Naive thymus-derived CD4-positive, alpha-beta T cell (primary cell): ENCODE measurements around the gene CYP26B1. TPM values are rescaled to one million over a fixed set of nuclear protein-coding genes. Genes with fewer than 3 reads are reported as not detected.

Experiments used
- ATAC-seq: fragments of 150-1000 bp; cut with Tn5 transposase; 2 replicates; pipeline ENCODE4 v1.10.0; 2021; ENCODE audit warnings: mild to moderate bottlenecking, moderate library complexity
- CTCF ChIA-PET: fragments of 350-600 bp; sonication (Branson Sonifier 250); formaldehyde crosslinking; loops from one replicate; lab custom pipeline; 2021; ENCODE audit warnings: antibody characterized with exemption; lab: Charles Lee
- POLR2A ChIA-PET: fragments of 350-600 bp; sonication (Branson Sonifier 250); formaldehyde crosslinking; loops from one replicate; lab custom pipeline; 2021; ENCODE audit warnings: antibody characterized with exemption, inconsistent platforms; lab: Charles Lee
- DNase-seq, 9 donors: peaks; one replicate each; pipeline versions ENCODE4 v3.0.0 to v3.0.0-alpha.2; 2020 to 2022; ENCODE audit warnings: mixed read lengths in 1 of 9
- H3K27ac ChIP-seq: one replicate; pipeline ENCODE4 v1.7.0; 2013; ENCODE audit warnings: mild to moderate bottlenecking, low read depth, low read length, moderate library complexity
- H3K27me3 ChIP-seq, 2 donors: one replicate each; pipeline ENCODE4 v1.7.0; 2013; ENCODE audit warnings: low read length in 2 of 2, mild to moderate bottlenecking in 2 of 2, moderate library complexity in 2 of 2; ENCODE audit not compliant: control insufficient read depth in 2 of 2, insufficient read depth in 2 of 2
- H3K36me3 ChIP-seq, 3 experiments: 1 replicate in 2 of 3; 2 replicates in 1 of 3; pipeline ENCODE4 v1.7.0; 2013; ENCODE audit warnings: low read length in 3 of 3, mild to moderate bottlenecking in 3 of 3, moderate library complexity in 1 of 3; ENCODE audit not compliant: insufficient read depth in 3 of 3, control insufficient read depth in 2 of 3
- H3K4me1 ChIP-seq, 2 donors: one replicate each; pipeline ENCODE4 v1.7.0; 2013; ENCODE audit warnings: low read length in 2 of 2, mild to moderate bottlenecking in 2 of 2, moderate library complexity in 1 of 2; ENCODE audit not compliant: control insufficient read depth in 2 of 2, insufficient read depth in 2 of 2
- H3K4me3 ChIP-seq: 2 replicates; pipeline ENCODE4 v1.7.0; 2013; ENCODE audit warnings: mild to moderate bottlenecking, low read length
- H3K9me3 ChIP-seq, 3 experiments: 1 replicate in 2 of 3; 2 replicates in 1 of 3; pipeline ENCODE4 v1.7.0; 2013; ENCODE audit warnings: low read length in 3 of 3; ENCODE audit not compliant: control insufficient read depth in 2 of 3
- H3K27ac Mint-ChIP-seq, 9 donors: one replicate each; pipeline ENCODE4 v1.8.0; 2020 to 2022; ENCODE audit warnings: mixed read lengths in 9 of 9, mild to moderate bottlenecking in 8 of 9, moderate library complexity in 5 of 9, inconsistent platforms in 2 of 9
- H3K27me3 Mint-ChIP-seq, 5 donors: one replicate each; pipeline ENCODE4 v1.8.0; 2021 to 2022; ENCODE audit warnings: mixed read lengths in 5 of 5, mild to moderate bottlenecking in 1 of 5
- H3K36me3 Mint-ChIP-seq, 5 donors: one replicate each; pipeline ENCODE4 v1.8.0; 2020 to 2022; ENCODE audit warnings: mixed read lengths in 5 of 5, mild to moderate bottlenecking in 3 of 5, inconsistent platforms in 1 of 5
- H3K4me1 Mint-ChIP-seq, 7 donors: one replicate each; pipeline ENCODE4 v1.8.0; 2020 to 2022; ENCODE audit warnings: mixed read lengths in 7 of 7, mild to moderate bottlenecking in 3 of 7, inconsistent platforms in 1 of 7
- H3K4me3 Mint-ChIP-seq, 10 donors: one replicate each; pipeline ENCODE4 v1.8.0; 2020 to 2022; ENCODE audit warnings: mild to moderate bottlenecking in 10 of 10, mixed read lengths in 10 of 10, moderate library complexity in 6 of 10, inconsistent platforms in 2 of 10
- H3K9me3 Mint-ChIP-seq, 11 donors: one replicate each; pipeline ENCODE4 v1.8.0; 2020 to 2022; ENCODE audit warnings: mixed read lengths in 11 of 11, mild to moderate bottlenecking in 4 of 11, inconsistent platforms in 1 of 11, moderate library complexity in 1 of 11
- intact Hi-C, 2 donors: fragments of 100-400 bp; cut with micrococcal nuclease; formaldehyde crosslinking; loops; one replicate each; pipeline ENCODE4 v1.15.1; 2023
- polyA plus RNA-seq, 2 donors: library from polyadenylated mRNA; unstranded; fragments of 300-500 nt; fragmentation: Illumina TruSeq; gene quantifications; one replicate each; pipeline ENCODE4 v1.2.3, GENCODE V29; 2021
- total RNA-seq, 6 experiments: library from RNA in 5 of 6; stranded (reverse) in 5 of 6; gene quantifications; 1 replicate in 5 of 6; 2 replicates in 1 of 6; pipeline ENCODE4 v1.2.3 and lab custom pipeline; 2021 to 2026

CYP26B1 gene
- total and polyA plus RNA-seq, 7 experiments from 2014 or later = not detected

DNA sequence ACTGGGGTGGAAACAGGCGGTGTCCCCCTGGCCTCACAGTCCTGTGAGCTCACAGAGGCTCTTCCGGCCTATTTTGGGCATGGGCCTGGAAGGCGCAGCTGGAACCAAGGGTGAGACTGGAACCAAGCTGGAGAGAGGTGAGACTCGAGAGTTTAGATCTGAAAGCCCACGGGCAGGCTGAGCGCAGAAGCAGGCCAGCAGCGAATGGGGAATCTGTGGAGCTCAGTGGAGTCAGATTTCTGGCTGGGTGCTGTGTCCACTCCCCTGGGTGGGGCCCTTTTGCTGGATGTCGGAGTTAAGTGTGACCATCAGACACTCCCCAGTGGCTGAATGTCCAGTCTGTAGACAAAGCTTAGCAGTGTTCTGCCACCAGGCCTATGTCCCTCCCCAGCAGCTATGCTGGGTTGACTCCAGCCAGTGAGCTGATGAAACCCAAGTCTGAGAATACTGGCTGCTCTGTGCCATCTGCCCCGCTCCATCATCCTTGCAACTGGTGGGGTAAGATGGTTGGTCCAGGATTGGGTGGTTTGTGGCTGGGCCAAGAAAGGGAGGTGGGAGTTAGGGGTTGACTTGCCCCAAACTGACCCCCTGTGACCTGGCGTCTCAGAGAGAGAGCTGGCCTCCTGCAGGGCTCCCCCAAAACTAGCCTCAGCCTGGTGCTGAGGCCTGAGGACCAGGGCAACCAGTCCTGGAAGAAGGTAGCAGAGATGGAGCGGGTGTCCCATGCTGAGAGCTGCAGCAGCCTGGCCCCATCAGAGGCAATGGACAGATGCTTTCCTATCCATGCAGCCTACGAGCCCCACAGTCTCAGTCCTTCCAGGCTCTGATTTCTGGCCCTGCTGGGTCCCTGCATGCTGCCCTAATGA is 34.4 kb downstream of the CYP26B1 start:
- H3K27me3 Mint-ChIP-seq = peaks cover 3 to 45% (median 17%) of the 10 kb centered on the region in 5 donors
- no peaks in the 10 kb centered on the region for H3K4me1 Mint-ChIP-seq
- ATAC-seq (no peak), DNase-seq (no peak)
- ChIA-PET POLR2A (no interaction called here), CTCF (interaction anchor here (0.6 kb wide), 1 partner anchor 192 kb away, joined by 3 read pairs; no protein-coding TSS in a partner anchor)
- Histone ChIP-seq H3K4me3 (no peak overlapping the region), H3K36me3 (no peaks in the 10 kb centered on the region), H3K4me1 (no peaks in the 10 kb centered on the region), H3K27ac (no peak overlapping the region), H3K9me3 (no peaks in the 10 kb centered on the region), H3K27me3 (no peaks in the 10 kb centered on the region)
- H3K9me3 Mint-ChIP-seq = peaks cover 0 to 6% (median 0%) of the 10 kb centered on the region in 11 donors
- H3K36me3 Mint-ChIP-seq = no peaks in the 10 kb centered on the region
- no peak overlapping the region for H3K4me3 Mint-ChIP-seq
- intact Hi-C loops = no loop called here
- no peak overlapping the region for H3K27ac Mint-ChIP-seq

- Mint-ChIP-seq H3K9me3 (peaks cover 0 to 6% (median 0%) of the 10 kb centered on the region in 11 donors), H3K27ac (no peak overlapping the region)
- CTCF ChIA-PET = no interaction called here
Observed at GRCh38 chr2:72112401-72112800, 35.3 kb downstream of the CYP26B1 start.

DNA sequence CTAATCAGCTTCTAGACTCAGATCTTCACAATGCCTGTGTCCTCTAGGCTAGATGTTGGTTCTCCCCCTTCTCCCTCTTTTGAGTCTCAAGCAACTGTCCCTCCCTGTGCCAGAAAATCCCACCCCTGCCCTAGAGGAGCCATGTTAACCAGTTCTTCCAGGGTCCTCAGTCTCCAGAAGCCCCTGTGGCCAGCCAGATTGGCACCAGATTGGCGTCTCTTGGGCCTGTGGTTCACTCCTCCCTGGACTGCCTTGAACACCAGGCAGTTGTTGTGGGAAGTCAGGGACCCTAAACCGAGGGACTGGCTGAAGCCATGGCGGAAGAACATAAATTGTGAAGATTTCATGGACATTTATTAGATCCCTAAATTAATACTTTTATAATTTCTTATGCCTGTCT is 36.6 kb downstream of the CYP26B1 start:
- intact Hi-C loops = no loop called here
- no peak overlapping the region for H3K4me3 ChIP-seq
- no peaks in the 10 kb centered on the region for H3K4me1 ChIP-seq
- no peaks in the 10 kb centered on the region for H3K36me3 ChIP-seq
- H3K4me3 Mint-ChIP-seq = no peak overlapping the region
- CTCF ChIA-PET = no interaction called here
- no peaks in the 10 kb centered on the region for H3K4me1 Mint-ChIP-seq
- DNase-seq (no peak), ATAC-seq (no peak)
- peaks cover 5 to 35% (median 23%) of the 10 kb centered on the region in 5 donors for H3K27me3 Mint-ChIP-seq
- H3K27ac ChIP-seq = no peak overlapping the region
- H3K27me3 ChIP-seq = no peaks in the 10 kb centered on the region
- POLR2A ChIA-PET = no interaction called here
- H3K9me3 Mint-ChIP-seq = peaks cover 0 to 6% (median 0%) of the 10 kb centered on the region in 11 donors
- no peaks in the 10 kb centered on the region for H3K36me3 Mint-ChIP-seq
- H3K27ac Mint-ChIP-seq = no peak overlapping the region
- H3K9me3 ChIP-seq = no peaks in the 10 kb centered on the region

More at GRCh38 chr2:72112401-72112800, 35.3 kb downstream of the CYP26B1 start:
- no peak for DNase-seq
- no peaks in the 10 kb centered on the region for H3K36me3 ChIP-seq
- no peak overlapping the region for H3K4me3 ChIP-seq
- no peak for ATAC-seq
- H3K27me3 Mint-ChIP-seq = peaks cover 5 to 39% (median 16%) of the 10 kb centered on the region in 5 donors
- intact Hi-C loops = no loop called here
- H3K4me3 Mint-ChIP-seq = no peak overlapping the region
- H3K4me1 Mint-ChIP-seq = no peaks in the 10 kb centered on the region
- H3K27me3 ChIP-seq = no peaks in the 10 kb centered on the region
- POLR2A ChIA-PET = no interaction called here
- no peak overlapping the region for H3K27ac ChIP-seq
- no peaks in the 10 kb centered on the region for H3K4me1 ChIP-seq
- H3K9me3 ChIP-seq = no peaks in the 10 kb centered on the region
- no peaks in the 10 kb centered on the region for H3K36me3 Mint-ChIP-seq

GRCh38 chr2:72109904-72110303 is 37.8 kb downstream of the CYP26B1 start:
- no peak overlapping the region for H3K4me3 Mint-ChIP-seq
- Histone ChIP-seq H3K27me3 (no peaks in the 10 kb centered on the region), H3K4me3 (no peak overlapping the region), H3K4me1 (no peaks in the 10 kb centered on the region), H3K36me3 (no peaks in the 10 kb centered on the region), H3K27ac (no peak overlapping the region), H3K9me3 (no peaks in the 10 kb centered on the region)
- no peak for DNase-seq
- ATAC-seq = no peak
- peaks cover 0 to 6% (median 0%) of the 10 kb centered on the region in 11 donors for H3K9me3 Mint-ChIP-seq
- H3K27ac Mint-ChIP-seq = no peak overlapping the region
- H3K4me1 Mint-ChIP-seq = no peaks in the 10 kb centered on the region
- no peaks in the 10 kb centered on the region for H3K36me3 Mint-ChIP-seq
- intact Hi-C loops = no loop called here
- CTCF ChIA-PET = no interaction called here
- peaks cover 5 to 43% (median 27%) of the 10 kb centered on the region in 5 donors for H3K27me3 Mint-ChIP-seq
- POLR2A ChIA-PET = no interaction called here

GRCh38 chr2:72109291-72109690 is 38.4 kb downstream of the CYP26B1 start:
- CTCF ChIA-PET = no interaction called here
- intact Hi-C loops = no loop called here
- ATAC-seq = no peak
- POLR2A ChIA-PET = no interaction called here
- Mint-ChIP-seq H3K9me3 (peaks cover 0 to 6% (median 0%) of the 10 kb centered on the region in 11 donors), H3K27ac (no peak overlapping the region), H3K4me3 (no peak overlapping the region), H3K27me3 (peaks cover 5 to 43% (median 27%) of the 10 kb centered on the region in 5 donors), H3K4me1 (no peaks in the 10 kb centered on the region), H3K36me3 (no peaks in the 10 kb centered on the region)
- Histone ChIP-seq H3K36me3 (no peaks in the 10 kb centered on the region), H3K4me1 (no peaks in the 10 kb centered on the region), H3K4me3 (no peak overlapping the region), H3K27ac (no peak overlapping the region), H3K9me3 (no peaks in the 10 kb centered on the region), H3K27me3 (no peaks in the 10 kb centered on the region)
- DNase-seq = no peak

DNA sequence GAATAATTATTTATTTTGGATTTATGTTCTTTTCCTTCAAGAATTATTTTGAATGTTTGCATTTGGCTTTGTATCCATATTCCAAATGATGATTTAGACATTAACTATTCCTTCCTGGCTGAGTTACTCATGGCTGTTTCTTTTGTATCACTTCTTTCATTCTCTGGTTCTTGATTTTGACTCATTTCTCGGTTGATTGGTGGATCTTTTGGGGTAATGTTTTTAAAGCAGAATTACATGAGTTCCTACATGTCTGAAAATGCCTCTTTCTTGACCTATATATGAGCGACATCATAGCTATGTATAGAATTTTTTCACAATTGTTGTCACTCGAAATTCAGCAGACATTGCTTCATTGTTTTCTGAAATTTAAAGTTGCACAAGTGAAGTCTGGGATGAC is 39.5 kb downstream of the CYP26B1 start:
- Mint-ChIP-seq H3K27ac (no peak overlapping the region), H3K4me3 (no peak overlapping the region), H3K36me3 (no peaks in the 10 kb centered on the region), H3K4me1 (no peaks in the 10 kb centered on the region), H3K27me3 (peaks cover 5 to 52% (median 31%) of the 10 kb centered on the region in 5 donors), H3K9me3 (peaks cover 0 to 6% (median 0%) of the 10 kb centered on the region in 11 donors)
- Histone ChIP-seq H3K27ac (no peak overlapping the region), H3K36me3 (no peaks in the 10 kb centered on the region), H3K9me3 (no peaks in the 10 kb centered on the region), H3K4me3 (no peak overlapping the region), H3K27me3 (no peaks in the 10 kb centered on the region), H3K4me1 (no peaks in the 10 kb centered on the region)
- no peak for ATAC-seq
- ChIA-PET CTCF (no interaction called here), POLR2A (no interaction called here)
- intact Hi-C loops = no loop called here
- no peak for DNase-seq
